SK-N-SH treated with all-trans-retinoic acid at 6 μM for 48 hours (cell line): ENCODE results near the gene SH3D19.

Experiments used
- ARNTL ChIP-seq: fragments of 450-650 bp; formaldehyde crosslinking; IDR thresholded peaks from 2 replicates; pipeline ENCODE4 v1.5.0; 2020; ENCODE audit warnings: low read depth, mild to moderate bottlenecking, moderate library complexity, borderline replicate concordance
- ISL1 ChIP-seq: fragments of 250-450 bp; sonication (Bioruptor Pico); IDR thresholded peaks from 2 replicates; pipeline ENCODE4 v2.1.2; 2022; ENCODE audit warnings: mild to moderate bottlenecking, moderate library complexity
- PATZ1 ChIP-seq: fragments of 250-450 bp; sonication (Bioruptor Pico); IDR thresholded peaks from 2 replicates; pipeline ENCODE4 v1.8.0; 2020; ENCODE audit warnings: mild to moderate bottlenecking, moderate library complexity, borderline replicate concordance
- POU6F1 ChIP-seq: fragments of 250-450 bp; sonication (Bioruptor Pico); IDR thresholded peaks from 2 replicates; pipeline ENCODE4 v1.8.0; 2021; ENCODE audit warnings: low read depth, mild to moderate bottlenecking, moderate library complexity, borderline replicate concordance
- PPARA ChIP-seq: fragments of 250-450 bp; sonication (Bioruptor Pico); IDR thresholded peaks from 2 replicates; pipeline ENCODE4 v1.5.0; 2020; ENCODE audit warnings: mild to moderate bottlenecking, borderline replicate concordance
- RARB ChIP-seq: fragments of 250-450 bp; sonication (Bioruptor Pico); IDR thresholded peaks from 2 replicates; pipeline ENCODE4 v1.8.0; 2021; ENCODE audit warnings: mild to moderate bottlenecking, moderate library complexity
- SNAI2 ChIP-seq: fragments of 250-450 bp; sonication (Bioruptor Pico); IDR thresholded peaks from 2 replicates; pipeline ENCODE4 v1.5.0; 2020; ENCODE audit warnings: mild to moderate bottlenecking, moderate library complexity
- TCF4 ChIP-seq: fragments of 250-450 bp; sonication (Bioruptor Pico); IDR thresholded peaks from 2 replicates; pipeline ENCODE4 v1.8.0; 2021; ENCODE audit warnings: mild to moderate bottlenecking, moderate library complexity, borderline replicate concordance
- ZC3H10 ChIP-seq: fragments of 250-450 bp; sonication (Bioruptor Pico); IDR thresholded peaks from 2 replicates; pipeline ENCODE4 v1.5.1; 2021; ENCODE audit warnings: mild to moderate bottlenecking, moderate library complexity
- ZFP3 ChIP-seq: fragments of 250-450 bp; sonication (Bioruptor Pico); IDR thresholded peaks from 2 replicates; pipeline ENCODE4 v1.5.0; 2020; ENCODE audit warnings: mild to moderate bottlenecking, moderate library complexity
- ZFP30 ChIP-seq: fragments of 450-650 bp; formaldehyde crosslinking; IDR thresholded peaks from 2 replicates; pipeline ENCODE4 v1.5.0; 2022; ENCODE audit warnings: mild to moderate bottlenecking, moderate library complexity
- ZNF565 ChIP-seq: fragments of 450-650 bp; formaldehyde crosslinking; conservative IDR thresholded peaks from 2 replicates; pipeline ENCODE4 v1.5.0; 2020; ENCODE audit warnings: low read depth, mild to moderate bottlenecking, moderate library complexity
- ZNF70 ChIP-seq: fragments of 450-650 bp; formaldehyde crosslinking; IDR thresholded peaks from 2 replicates; pipeline ENCODE4 v1.5.0; 2020; ENCODE audit warnings: mild to moderate bottlenecking, moderate library complexity
- ZNF8 ChIP-seq: fragments of 450-650 bp; formaldehyde crosslinking; IDR thresholded peaks from 2 replicates; pipeline ENCODE4 v1.5.0; 2020; ENCODE audit warnings: mild to moderate bottlenecking, moderate library complexity

GRCh38 chr4:151175233-151175632 is 150.2 kb downstream of the SH3D19 start:
- TF ChIP-seq ZNF565: no peak
- no peak for TF ChIP-seq ZC3H10 (CRISPR knock-in tag)
- no peak for TF ChIP-seq POU6F1 (CRISPR knock-in tag)
- no peak for TF ChIP-seq ARNTL (CRISPR knock-in tag)
- no peak for TF ChIP-seq ISL1
- TF ChIP-seq ZNF8 (CRISPR knock-in tag): no peak
- no peak for TF ChIP-seq TCF4 (CRISPR knock-in tag)
- no peak for TF ChIP-seq ZFP30 (CRISPR knock-in tag)
- no peak for TF ChIP-seq ZNF70 (CRISPR knock-in tag)
- TF ChIP-seq PATZ1: no peak
- no peak for TF ChIP-seq PPARA (CRISPR knock-in tag)
- no peak for TF ChIP-seq SNAI2 (CRISPR knock-in tag)
- no peak for TF ChIP-seq ZFP3 (CRISPR knock-in tag)
- TF ChIP-seq RARB (CRISPR knock-in tag): no peak
